K562 (cell line): ENCODE data around the gene ASCC3. TPM values are rescaled to one million over a fixed set of nuclear protein-coding genes. Genes with fewer than 3 reads are reported as not detected.

Experiments
- ATAC-seq: fragments of 200-7000 bp; cut with Tn5 transposase; 3 replicates; pipeline ENCODE4 v1.9.1; 2020; ENCODE audit warnings: moderate library complexity
- BruUV-seq: library from RNA; stranded (reverse); fragments of 400-500 nt; replicated peaks from 2 replicates; lab custom pipeline; 2021; lab: Mats Ljungman, UMichigan
- CTCF ChIA-PET: fragments of 300-600 bp; formaldehyde crosslinking; extraction: SDS; loops from one replicate; lab custom pipeline; 2021; ENCODE audit warnings: low intra/inter-chr PET ratio; lab: Yijun Ruan, JAX
- POLR2A ChIA-PET: fragments of 300-600, 350-650 bp; sonication (Branson Sonifier 250); formaldehyde crosslinking; extraction: SDS; loops from one replicate; lab custom pipeline; 2021; ENCODE audit warnings: antibody characterized with exemption, inconsistent platforms; lab: Yijun Ruan, JAX
- DNase-seq, 4 experiments: peaks; one replicate each; pipeline versions ENCODE4 v3.0.0 to v3.0.0-alpha.2; 2011 to 2018; ENCODE audit warnings: low spot score in 3 of 4, mixed read lengths in 3 of 4; ENCODE audit errors: extremely low read depth in 1 of 4
- FAIRE-seq: peaks from 2 replicates; lab custom pipeline; 2011; peaks lifted over from hg19 to GRCh38; lab: Jason Lieb, UNC
- H2AFZ ChIP-seq: 2 replicates; pipeline ENCODE4 v1.6.0; 2011; ENCODE audit warnings: low read depth, low read length, control low read depth, inconsistent platforms
- H3K27ac ChIP-seq: fragments of 200-600 bp; 3 replicates; pipeline ENCODE4 v1.8.0; 2011; ENCODE audit warnings: low read depth, mild to moderate bottlenecking, control low read depth, inconsistent platforms, low read length, moderate library complexity, mixed read lengths; ENCODE audit errors: extremely low read depth
- H3K27me3 ChIP-seq, 2 experiments: fragments of 300-600 bp in 1 of 2; 2 replicates in 1 of 2; 3 replicates in 1 of 2; pipeline versions ENCODE4 v1.6.0 to v1.8.0; 2011; ENCODE audit warnings: inconsistent platforms in 2 of 2, low read length in 2 of 2, mild to moderate bottlenecking in 1 of 2, mixed read lengths in 1 of 2, moderate library complexity in 1 of 2; ENCODE audit not compliant: control insufficient read depth in 2 of 2, insufficient read depth in 2 of 2
- H3K36me3 ChIP-seq: fragments of 300-600 bp; 3 replicates; pipeline ENCODE4 v1.8.0; 2011; ENCODE audit warnings: mild to moderate bottlenecking, low read length, inconsistent platforms; ENCODE audit not compliant: control insufficient read depth, insufficient read depth
- H3K4me1 ChIP-seq, 2 experiments: fragments of 200-600 bp in 1 of 2; replicated peaks in 1 of 2; 2 replicates in 1 of 2; 3 replicates in 1 of 2; pipeline versions ENCODE4 v1.5.1 to v1.8.0; 2011; ENCODE audit warnings: inconsistent platforms in 2 of 2, low read length in 2 of 2, mild to moderate bottlenecking in 1 of 2, mixed read lengths in 1 of 2, moderate library complexity in 1 of 2; ENCODE audit not compliant: control insufficient read depth in 2 of 2, insufficient read depth in 2 of 2
- H3K4me2 ChIP-seq: 2 replicates; pipeline ENCODE4 v1.6.1; 2011; ENCODE audit warnings: low read length, control low read depth, inconsistent platforms, mixed read lengths; ENCODE audit not compliant: insufficient read depth
- H3K4me3 ChIP-seq: fragments of 200-600 bp; sonication (generic), shearing (Covaris generic); 2 replicates; pipeline ENCODE4 v1.5.1; 2016; ENCODE audit warnings: control low read depth, inconsistent platforms
- H3K79me2 ChIP-seq: fragments of 200-600 bp; 3 replicates; pipeline ENCODE4 v1.8.0; 2011; ENCODE audit warnings: low read length, inconsistent platforms; ENCODE audit not compliant: control insufficient read depth, insufficient read depth
- H3K9ac ChIP-seq, 2 experiments: 2 replicates each; pipeline versions ENCODE4 v1.6.0 to v1.6.1; 2011; ENCODE audit warnings: low read depth in 2 of 2, low read length in 2 of 2, control low read depth in 1 of 2, inconsistent platforms in 1 of 2, mild to moderate bottlenecking in 1 of 2, mixed read lengths in 1 of 2; ENCODE audit not compliant: insufficient read depth in 1 of 2
- H3K9me1 ChIP-seq: one replicate; pipeline ENCODE4 v1.6.0; 2011; ENCODE audit warnings: inconsistent platforms, mild to moderate bottlenecking, low read length, moderate library complexity; ENCODE audit not compliant: control insufficient read depth, insufficient read depth
- H3K9me3 ChIP-seq: replicated peaks from 2 replicates; pipeline ENCODE4 v1.5.1; 2011; ENCODE audit warnings: low read depth, low read length, inconsistent platforms; ENCODE audit not compliant: control insufficient read depth, insufficient read depth
- H4K20me1 ChIP-seq: replicated peaks from 2 replicates; pipeline ENCODE4 v1.6.1; 2011; ENCODE audit warnings: low read length, inconsistent platforms, mixed read lengths; ENCODE audit not compliant: control insufficient read depth, insufficient read depth
- ELK1 ChIP-seq: sonication (generic); formaldehyde crosslinking; IDR thresholded peaks from 2 replicates; pipeline ENCODE4 v1.8.1; 2022; ENCODE audit warnings: missing genetic modification reagents
- ESRRB ChIP-seq: fragments of 250-450 bp; sonication (Bioruptor Pico); IDR thresholded peaks from 2 replicates; pipeline ENCODE4 v1.5.0; 2020; ENCODE audit warnings: mild to moderate bottlenecking, moderate library complexity, borderline replicate concordance
- FUS ChIP-seq: fragments of 200-400 bp; formaldehyde crosslinking; optimal IDR thresholded peaks from 2 replicates; pipeline ENCODE3; 2017; ENCODE audit warnings: low read depth, low read length
- MCM2 ChIP-seq: fragments of 450-650 bp; IDR thresholded peaks from 2 replicates; pipeline ENCODE4 v1.6.1; 2017; ENCODE audit warnings: low read depth, mild to moderate bottlenecking
- MCM5 ChIP-seq: fragments of 450-650 bp; IDR thresholded peaks from 2 replicates; pipeline ENCODE4 v1.6.1; 2016; ENCODE audit warnings: low read depth
- MEIS2 ChIP-seq: fragments of 450-650 bp; IDR thresholded peaks from 2 replicates; pipeline ENCODE4 v1.6.1; 2014; ENCODE audit warnings: mild to moderate bottlenecking; ENCODE audit not compliant: partially characterized antibody
- SMAD1 ChIP-seq: fragments of 150-350 bp; IDR thresholded peaks from 2 replicates; pipeline ENCODE4 v1.6.1; 2014; ENCODE audit warnings: low read length, low read depth; ENCODE audit not compliant: partially characterized antibody
- SP1 ChIP-seq: sonication (generic); formaldehyde crosslinking; IDR thresholded peaks from 2 replicates; pipeline ENCODE4 v1.8.1; 2022; ENCODE audit warnings: mild to moderate bottlenecking, missing genetic modification reagents
- SRSF9 ChIP-seq: fragments of 200-400 bp; formaldehyde crosslinking; IDR thresholded peaks from 2 replicates; pipeline ENCODE4 v1.6.1; 2017; ENCODE audit warnings: low read depth, low read length, borderline replicate concordance
- ZNF551 ChIP-seq: fragments of 250-450 bp; sonication (Bioruptor Pico); IDR thresholded peaks from 2 replicates; pipeline ENCODE4 v1.5.0; 2021; ENCODE audit warnings: mild to moderate bottlenecking, moderate library complexity
- WGBS: fragments of 100-300 bp; shearing (Covaris generic); methylation state at CpG from one replicate; pipeline ENCODE4 v1.1.6; 2016; ENCODE audit warnings: low coverage, mixed read lengths; ENCODE audit not compliant: insufficient coverage; ENCODE audit errors: missing lambda C conversion rate; 5-methylcytosine and 5-hydroxymethylcytosine counted together
- in situ Hi-C: fragments of 300-500 bp; cut with MboI; formaldehyde crosslinking; loops from 4 replicates; pipeline ENCODE4 v1.15.0; 2018; ENCODE audit warnings: inconsistent platforms, mixed read lengths
- intact Hi-C: fragments of 100-400 bp; cut with micrococcal nuclease; formaldehyde crosslinking; loops from 2 replicates; pipeline ENCODE4 v1.14.2; 2022
- polyA plus RNA-seq, 8 experiments: library from polyadenylated mRNA; depleted of rRNA in 4 of 8; stranded (reverse) in 5 of 8; unstranded in 3 of 8; fragments of >200 nt; fragmentation: Nextera tagmentation in 2 of 8; fragmentation: Illumina TruSeq in 1 of 8; extraction: Ambion mirVana in 2 of 8; extraction: Trizol in 1 of 8; gene quantifications; 2 replicates each; pipeline versions ENCODE4 v1.2.1 to v1.2.3, GENCODE V29; 2011 to 2014; ENCODE audit warnings: inconsistent platforms in 1 of 8, missing spikeins in 1 of 8
- total RNA-seq, 7 experiments: library from RNA; depleted of rRNA in 6 of 7; stranded (reverse); fragments of >200 nt in 6 of 7; fragmentation: Illumina TruSeq in 2 of 7; extraction: Trizol in 2 of 7; gene quantifications; 2 replicates each; pipeline versions ENCODE4 v1.2.1 to v1.2.3, GENCODE V29; 2011 to 2021; ENCODE audit warnings: low replicate concordance in 1 of 7
- TF ChIP-seq, protein P1 (sequence below): fragments of 250-450 bp; sonication (Bioruptor Pico); IDR thresholded peaks from 2 replicates; pipeline ENCODE4 v1.8.0; 2022; ENCODE audit warnings: inconsistent platforms

The ASCC3 gene
- total and polyA plus RNA-seq, 9 of the 15 experiments (the other 6 are each of a cell fraction or from before 2014, with no cell fraction given): 16.1 to 56.1 (median 33.9) TPM

- no peak for TF ChIP-seq MCM5
- Histone ChIP-seq H3K4me3 (no peak overlapping the region), H3K27ac (no peak overlapping the region), H3K4me2 (no peak overlapping the region), H3K4me1 (no peaks in the 10 kb centered on the region), H2AFZ (no peak overlapping the region), H3K9me3 (no peaks in the 10 kb centered on the region), H3K9ac (no peak overlapping the region), H3K27me3 (no peaks in the 10 kb centered on the region), H3K79me2 (no peaks in the 10 kb centered on the region), H4K20me1 (no peaks in the 10 kb centered on the region), H3K9me1 (no peaks in the 10 kb centered on the region), H3K36me3 (no peaks in the 10 kb centered on the region)
- no peak for DNase-seq
- in situ Hi-C loops: no loop called here
- intact Hi-C loops: no loop called here
- ChIA-PET CTCF (no interaction called here), POLR2A (no interaction called here)
- no peak for FAIRE-seq
- no peak for ATAC-seq
- 74% methylated on average over 4 of the region's 4 CpGs for WGBS
- no TSS peak for BruUV-seq
Observed at GRCh38 chr6:100565439-100566104, 315.6 kb downstream of the ASCC3 start.

DNA sequence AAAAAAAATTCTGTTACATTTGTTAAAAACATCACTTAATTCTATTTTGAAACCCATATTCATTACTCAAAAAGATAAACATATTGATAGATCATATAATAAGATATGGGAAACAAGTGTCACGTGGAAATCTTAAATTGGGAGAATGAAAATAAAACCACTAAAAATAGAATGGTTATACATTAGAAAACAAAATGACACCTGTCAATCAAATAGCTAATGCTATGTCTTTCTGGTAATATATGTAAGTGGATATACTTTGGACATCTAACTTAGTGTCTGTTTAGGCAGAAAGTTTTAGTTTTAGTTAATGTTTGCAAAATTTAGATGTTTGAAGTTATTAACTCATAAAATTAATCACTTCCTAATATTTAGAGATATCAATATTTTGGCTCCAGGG is 321.3 kb downstream of the ASCC3 start:
- no peaks in the 10 kb centered on the region for H3K9me1 ChIP-seq
- no peaks in the 10 kb centered on the region for H3K36me3 ChIP-seq
- no peak overlapping the region for H3K9ac ChIP-seq
- H3K27ac ChIP-seq: no peak overlapping the region
- CTCF ChIA-PET: no interaction called here
- ATAC-seq: no peak
- no peak for FAIRE-seq
- DNase-seq: no peak
- no peaks in the 10 kb centered on the region for H3K27me3 ChIP-seq
- H3K4me1 ChIP-seq: no peaks in the 10 kb centered on the region
- no peak overlapping the region for H3K4me3 ChIP-seq
- in situ Hi-C loops: no loop called here
- H3K79me2 ChIP-seq: no peaks in the 10 kb centered on the region
- no TSS peak for BruUV-seq
- WGBS: 71% methylated on average over 1 of the region's 1 CpG
- no peaks in the 10 kb centered on the region for H4K20me1 ChIP-seq
- H3K9me3 ChIP-seq: no peaks in the 10 kb centered on the region
- intact Hi-C loops: no loop called here
- H3K4me2 ChIP-seq: no peak overlapping the region
- POLR2A ChIA-PET: no interaction called here
- H2AFZ ChIP-seq: no peak overlapping the region
- TF ChIP-seq, protein P1, sequence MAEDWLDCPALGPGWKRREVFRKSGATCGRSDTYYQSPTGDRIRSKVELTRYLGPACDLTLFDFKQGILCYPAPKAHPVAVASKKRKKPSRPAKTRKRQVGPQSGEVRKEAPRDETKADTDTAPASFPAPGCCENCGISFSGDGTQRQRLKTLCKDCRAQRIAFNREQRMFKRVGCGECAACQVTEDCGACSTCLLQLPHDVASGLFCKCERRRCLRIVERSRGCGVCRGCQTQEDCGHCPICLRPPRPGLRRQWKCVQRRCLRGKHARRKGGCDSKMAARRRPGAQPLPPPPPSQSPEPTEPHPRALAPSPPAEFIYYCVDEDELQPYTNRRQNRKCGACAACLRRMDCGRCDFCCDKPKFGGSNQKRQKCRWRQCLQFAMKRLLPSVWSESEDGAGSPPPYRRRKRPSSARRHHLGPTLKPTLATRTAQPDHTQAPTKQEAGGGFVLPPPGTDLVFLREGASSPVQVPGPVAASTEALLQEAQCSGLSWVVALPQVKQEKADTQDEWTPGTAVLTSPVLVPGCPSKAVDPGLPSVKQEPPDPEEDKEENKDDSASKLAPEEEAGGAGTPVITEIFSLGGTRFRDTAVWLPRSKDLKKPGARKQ: no peak
- TF ChIP-seq MEIS2: peak; percentile 12
- TF ChIP-seq ZNF551: no peak
- TF ChIP-seq SRSF9: no peak
- no peak for TF ChIP-seq SMAD1
- TF ChIP-seq MCM2: no peak
- no peak for TF ChIP-seq SP1 (CRISPR knock-in tag)
- no peak for TF ChIP-seq FUS
- TF ChIP-seq ESRRB (CRISPR knock-in tag): no peak
- TF ChIP-seq ELK1 (CRISPR knock-in tag): no peak
